CD4-positive, alpha-beta T cell treated with Interleukin-17A for 4 hours (primary cell): ENCODE results near the gene GTF2A2.
"Not testable (repeated sequence)": the region's sequence is repeated elsewhere in the genome, so short reads cannot be mapped to it uniquely, and the experiment has no call there.

ENCODE experiments used
- DNase-seq: peaks from one replicate; pipeline ENCODE4 v3.0.0-alpha.2; 2020; ENCODE audit warnings: mixed read lengths

Gene GTF2A2

DNA sequence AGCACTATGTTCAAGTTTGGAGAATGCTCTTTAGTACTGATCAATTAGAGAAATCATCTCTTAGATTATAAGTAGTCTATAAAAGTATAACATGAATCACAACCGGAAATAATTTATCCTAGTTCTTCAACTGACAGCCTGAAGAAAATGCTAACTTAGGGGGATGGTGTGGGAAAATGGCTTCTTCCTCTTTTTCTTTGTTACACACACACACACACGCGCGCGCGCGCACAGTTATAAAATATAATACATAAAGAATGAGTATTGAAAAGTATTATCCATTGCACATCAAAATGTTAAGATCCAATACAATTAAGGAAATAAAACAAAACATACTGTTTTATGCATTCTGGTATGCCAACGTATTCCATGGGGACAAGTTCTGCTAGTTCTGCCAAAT, 11.2 kb upstream of the GTF2A2 start:
- no peak for DNase-seq

DNA sequence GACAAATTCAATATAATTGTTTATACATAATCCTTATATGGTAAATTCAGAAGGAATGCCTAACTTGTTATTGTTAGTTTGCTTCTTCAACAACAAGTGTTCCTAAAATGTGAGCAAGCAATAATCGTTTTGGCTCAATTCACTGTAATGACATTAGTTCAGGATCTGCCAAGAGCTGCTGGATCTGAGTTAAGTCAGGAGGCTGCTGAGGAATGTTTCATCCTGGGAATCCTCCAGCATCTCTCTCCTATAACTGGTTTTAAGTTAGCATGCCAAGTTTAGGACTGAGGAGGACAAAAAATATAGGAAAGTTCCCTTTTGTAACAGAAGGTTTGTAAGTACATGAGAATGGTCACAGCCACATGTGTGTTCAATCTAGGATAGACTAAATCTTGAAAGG, 4.9 kb upstream of the GTF2A2 start:
- no peak for DNase-seq

DNA sequence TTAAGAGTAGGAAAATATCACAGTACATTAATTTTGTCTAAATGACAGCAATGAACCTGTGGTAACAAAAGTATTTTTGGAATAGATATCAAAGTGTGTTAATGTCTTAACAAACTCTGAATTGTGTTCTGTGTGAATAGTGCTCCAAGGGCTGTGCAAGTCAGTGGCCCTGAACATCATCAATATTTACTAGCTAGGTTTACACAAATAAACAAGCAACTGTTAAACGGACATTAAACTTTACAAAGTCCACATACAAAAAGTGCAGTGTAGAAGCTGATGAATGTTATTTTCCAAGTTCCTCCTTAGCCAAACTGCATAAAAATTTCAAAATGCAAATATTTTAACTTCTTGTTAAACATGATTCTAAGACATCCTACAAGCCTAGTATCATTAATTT, 2.1 kb upstream of the GTF2A2 start:
- no peak for DNase-seq

DNA sequence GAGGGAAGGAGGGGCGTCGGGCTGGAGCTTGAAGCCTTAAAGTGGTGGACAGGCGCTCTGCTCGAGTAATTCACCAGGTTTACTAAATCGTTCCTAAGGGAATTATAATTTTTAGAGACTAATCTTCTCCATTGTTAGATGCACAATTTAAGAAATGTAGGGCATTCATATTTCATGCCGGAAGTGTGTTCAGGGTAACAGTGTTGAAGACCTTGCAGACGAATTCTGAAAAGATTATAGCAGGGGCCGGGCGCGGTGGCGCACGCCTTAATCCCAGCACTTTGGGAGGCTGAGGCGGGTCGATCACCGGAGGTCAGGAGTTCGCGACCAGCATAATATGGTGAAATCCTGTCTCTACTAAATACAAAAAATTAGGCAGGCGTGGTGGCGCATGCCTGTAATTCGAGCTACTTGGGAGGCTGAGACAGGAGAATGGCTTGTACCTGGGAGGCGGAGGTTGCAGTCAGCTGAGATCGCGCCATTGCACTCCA, 365 bp upstream of the GTF2A2 start:
- DNase-seq, result no peak

DNA sequence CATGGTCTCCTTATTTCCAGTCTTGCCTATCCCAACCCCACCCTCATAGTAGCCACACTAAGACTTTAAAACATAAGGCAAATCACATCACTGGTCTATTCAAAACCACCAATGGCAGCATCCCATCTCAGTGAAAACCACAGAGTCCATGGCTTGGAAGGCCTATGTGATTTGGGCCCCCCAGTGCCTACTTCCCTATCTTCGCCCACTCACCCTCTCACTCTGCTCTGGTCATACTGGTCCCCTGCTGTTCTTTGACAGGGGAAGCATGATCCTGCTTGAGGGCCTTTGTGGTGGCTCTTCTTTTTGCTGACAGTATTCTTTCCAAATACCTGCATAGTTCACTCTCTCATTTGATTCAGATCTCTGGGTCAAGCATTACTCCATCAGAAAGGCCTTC, 3.3 kb downstream of the GTF2A2 start:
- no peak for DNase-seq

DNA sequence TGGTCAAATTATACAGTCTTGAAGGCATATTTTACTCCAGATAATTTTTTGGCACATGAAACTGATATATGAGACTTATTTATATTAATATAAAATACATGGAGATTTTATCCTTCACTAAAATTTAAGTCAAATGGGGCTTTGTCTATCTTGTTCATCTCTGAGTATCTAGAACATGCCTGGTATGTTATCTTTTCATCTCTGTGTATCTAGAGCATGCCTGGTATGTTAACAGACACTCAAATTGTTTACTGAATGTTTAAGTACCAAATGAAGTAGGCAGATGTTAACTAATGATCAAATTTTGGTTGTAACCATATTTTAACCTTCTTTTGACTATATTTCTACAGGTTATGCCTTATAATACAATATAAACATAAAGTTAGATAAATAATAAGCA, 7.7 kb downstream of the GTF2A2 start:
- DNase-seq, result no peak

DNA sequence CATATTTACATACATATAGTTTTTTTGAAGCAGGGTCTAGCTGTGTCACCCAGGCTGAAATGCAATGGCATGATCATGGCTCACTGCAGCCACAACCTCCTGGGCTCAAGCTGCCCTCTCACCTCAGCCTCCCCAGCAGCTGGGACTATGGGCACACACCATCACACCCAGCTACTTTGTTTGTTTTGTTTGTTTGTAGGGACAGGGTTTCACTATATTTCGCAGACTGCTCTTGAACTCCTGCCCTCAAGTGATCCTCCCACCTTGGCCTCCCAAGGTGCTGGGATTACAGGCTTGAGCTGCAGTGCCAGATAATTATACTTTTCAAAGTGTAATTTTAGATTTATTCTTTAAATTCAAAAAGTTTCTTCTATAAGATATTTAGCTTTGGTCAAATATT, 10.2 kb downstream of the GTF2A2 start:
- DNase-seq, result no peak

DNA sequence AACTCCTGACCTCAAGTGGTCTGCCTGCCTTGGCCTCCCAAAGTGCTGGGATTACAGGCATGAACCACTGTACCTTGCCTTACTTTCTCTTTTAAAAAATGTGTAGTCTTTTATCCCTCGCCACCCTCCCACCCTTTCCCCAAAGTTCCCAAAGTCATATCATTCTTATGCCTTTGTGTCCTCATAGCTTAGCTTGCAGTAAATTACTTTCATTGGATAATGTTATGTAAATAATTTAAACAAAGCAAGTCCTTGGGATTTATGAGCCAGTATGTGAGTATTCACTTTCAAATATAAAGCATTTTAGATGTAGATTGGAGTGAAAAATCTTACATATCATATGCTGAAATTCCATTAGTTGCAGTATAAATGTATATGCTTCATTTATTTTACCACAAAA, 11.0 kb downstream of the GTF2A2 start:
- no peak for DNase-seq

DNA sequence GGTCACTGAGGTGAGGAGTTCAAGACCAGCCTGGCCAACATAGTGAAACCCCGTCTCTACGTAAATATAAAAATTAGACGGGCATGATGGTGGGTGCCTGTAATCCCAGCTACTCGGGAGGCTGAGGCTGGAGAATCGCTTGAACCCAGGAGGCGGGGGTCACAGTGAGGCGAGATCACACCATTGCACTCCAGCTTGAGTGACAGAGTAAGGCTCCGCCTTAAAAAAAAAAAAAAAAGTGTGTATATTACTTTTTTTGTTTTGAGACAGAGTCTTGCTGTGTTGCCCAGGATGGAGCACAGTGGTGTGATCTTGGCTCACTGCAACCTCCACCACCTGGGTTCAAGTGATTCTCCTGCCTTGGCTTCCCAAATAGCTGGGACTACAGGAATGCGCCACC, 11.5 kb downstream of the GTF2A2 start:
- not testable (repeated sequence) for DNase-seq

DNA sequence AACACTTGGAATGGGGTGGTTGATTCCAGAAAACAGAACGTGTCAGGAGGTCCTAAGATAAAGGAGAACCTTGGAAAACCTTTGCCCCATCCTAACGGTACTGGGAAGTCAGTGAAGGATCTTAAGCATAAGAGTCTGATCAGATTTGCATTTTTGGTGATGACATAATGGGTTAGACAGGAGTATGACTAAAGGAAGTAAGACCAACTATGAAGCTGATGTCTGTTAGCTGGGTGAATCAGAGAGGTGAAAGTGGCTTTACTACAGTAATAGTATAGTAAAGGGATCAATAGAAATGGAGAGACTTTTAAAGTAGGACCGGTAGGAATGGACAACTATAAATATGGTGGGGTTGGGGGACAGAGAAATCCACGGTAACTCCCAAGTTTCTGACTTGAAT, 12.6 kb downstream of the GTF2A2 start:
- no peak for DNase-seq

DNA sequence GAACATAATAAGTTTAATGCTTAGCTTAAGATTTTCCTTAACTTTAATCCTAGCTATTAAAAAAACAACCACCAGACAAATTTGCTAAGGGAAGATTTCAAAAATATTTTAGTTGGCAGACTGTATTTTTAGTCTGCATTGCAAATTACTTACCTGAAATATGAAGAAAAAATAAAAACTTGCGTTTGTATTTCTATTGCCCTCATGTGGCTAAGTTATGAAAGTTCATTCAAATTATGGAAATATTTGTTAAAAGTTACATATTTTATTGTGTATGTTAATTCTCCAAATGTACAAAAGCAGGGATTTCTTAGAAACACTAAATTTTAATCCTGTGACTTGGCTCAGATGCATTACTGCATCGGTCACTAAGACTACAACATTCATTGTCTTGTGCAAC, 15.0 kb downstream of the GTF2A2 start:
- DNase-seq, result no peak

DNA sequence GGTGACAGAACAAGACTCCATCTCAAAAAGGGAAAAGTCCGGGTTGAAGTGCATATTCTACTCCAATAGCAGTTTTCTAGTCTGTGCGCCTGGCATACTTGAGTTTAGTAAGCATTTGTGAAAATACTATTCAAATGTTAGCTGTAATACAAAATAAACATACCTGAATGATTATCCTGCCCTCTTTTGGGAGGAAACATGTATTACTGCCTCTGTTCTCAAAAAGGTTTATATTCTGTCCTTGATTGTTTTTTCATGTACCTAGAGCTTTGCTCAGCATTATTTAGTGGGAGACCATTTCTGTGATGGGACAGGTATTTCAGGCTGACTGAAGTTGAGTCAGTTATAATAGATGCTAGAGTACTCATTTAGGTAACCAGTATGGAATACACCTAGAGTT, 19.8 kb downstream of the GTF2A2 start:
- not testable (repeated sequence) for DNase-seq

DNA sequence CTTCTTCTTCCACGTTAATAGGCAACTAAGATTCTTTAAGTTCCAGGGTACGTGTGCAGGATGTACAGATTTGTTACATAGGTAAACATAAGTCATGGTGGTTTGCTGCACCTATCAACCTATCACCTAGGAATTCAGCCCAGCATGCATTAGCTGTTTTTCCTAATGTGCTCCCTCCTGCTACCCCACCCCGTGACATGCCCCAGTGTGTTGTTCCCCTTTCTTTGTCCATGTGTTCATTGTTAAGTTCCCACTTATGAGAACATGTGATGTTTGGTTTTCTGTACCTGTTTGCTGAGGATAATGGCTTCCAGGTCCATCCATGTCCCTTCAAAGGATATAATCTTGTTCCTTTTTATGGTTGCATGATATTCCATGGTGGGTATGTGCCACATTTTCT, 21.1 kb downstream of the GTF2A2 start:
- DNase-seq, result no peak

DNA sequence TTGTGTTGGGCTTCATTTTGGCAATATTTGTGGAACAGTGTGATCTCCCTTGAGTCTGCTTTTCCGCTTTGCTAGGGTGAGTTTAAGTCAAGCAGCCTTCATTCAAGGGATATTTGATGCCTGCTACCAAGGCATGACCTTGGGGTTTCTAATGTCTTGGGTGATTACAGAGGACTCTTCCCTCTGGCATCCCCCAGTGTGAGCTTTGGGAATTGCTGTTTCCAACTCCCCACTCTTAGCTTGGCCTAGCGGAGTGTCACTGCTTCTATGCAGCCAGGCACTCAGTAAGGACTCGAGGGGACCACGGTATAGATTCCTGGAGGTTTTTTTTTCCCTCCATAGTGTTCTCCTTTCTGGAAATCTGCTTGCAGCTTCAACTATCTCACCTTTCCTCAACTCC, 24.6 kb downstream of the GTF2A2 start:
- no peak for DNase-seq

DNA sequence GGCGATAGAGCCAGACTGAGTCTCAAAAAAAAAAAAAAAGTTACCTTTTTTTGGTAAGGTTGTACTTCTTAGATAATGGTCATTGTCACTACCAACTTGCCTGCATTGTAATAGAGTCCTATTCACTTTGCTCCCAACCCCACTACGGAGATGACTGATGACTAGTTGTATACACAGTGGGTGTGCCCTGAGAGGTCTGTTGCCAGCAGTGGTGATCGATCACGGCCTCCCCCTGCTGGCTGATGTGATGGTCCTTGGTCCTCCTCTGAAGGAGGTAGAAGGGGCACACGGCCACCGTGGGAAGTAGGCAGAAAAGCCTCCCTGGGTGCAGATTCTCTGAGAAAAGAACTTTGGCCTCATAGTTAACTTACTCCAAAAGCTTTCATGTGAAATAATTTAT, 35.0 kb downstream of the GTF2A2 start:
- peak; percentile 25 for DNase-seq

DNA sequence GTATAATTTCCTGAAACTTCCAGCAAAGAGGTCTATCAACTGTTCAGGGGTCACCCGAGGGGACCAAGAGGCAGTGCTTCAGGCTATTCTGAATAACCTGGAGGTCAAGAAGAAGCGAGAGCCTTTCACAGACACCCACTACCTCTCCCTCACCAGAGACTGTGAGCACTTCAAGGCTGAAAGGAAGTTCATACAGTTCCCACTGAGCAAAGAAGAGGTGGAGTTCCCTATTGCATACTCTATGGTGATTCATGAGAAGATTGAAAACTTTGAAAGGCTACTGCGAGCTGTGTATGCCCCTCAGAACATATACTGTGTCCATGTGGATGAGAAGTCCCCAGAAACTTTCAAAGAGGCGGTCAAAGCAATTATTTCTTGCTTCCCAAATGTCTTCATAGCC, 38.9 kb downstream of the GTF2A2 start:
- no peak for DNase-seq

DNA sequence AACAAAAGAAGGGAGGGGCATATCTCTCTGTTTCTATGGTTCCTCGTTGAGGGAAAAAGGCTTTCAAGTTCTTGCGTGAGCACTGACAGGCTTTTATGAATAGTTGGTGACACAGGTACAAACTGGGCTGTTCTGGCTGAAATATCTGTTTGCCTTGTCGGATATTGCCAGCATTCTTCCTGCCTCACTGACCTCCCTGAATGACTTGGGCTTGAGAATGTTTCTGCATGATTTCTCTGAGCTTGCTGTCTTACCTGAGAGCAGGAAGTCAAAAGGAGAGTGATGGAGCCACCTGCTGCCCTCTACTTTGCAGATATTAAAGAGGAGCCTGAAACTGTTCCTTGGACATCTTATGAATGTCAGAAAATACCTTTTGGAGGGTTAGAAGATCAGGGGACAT, 40.9 kb downstream of the GTF2A2 start:
- DNase-seq, result no peak

DNA sequence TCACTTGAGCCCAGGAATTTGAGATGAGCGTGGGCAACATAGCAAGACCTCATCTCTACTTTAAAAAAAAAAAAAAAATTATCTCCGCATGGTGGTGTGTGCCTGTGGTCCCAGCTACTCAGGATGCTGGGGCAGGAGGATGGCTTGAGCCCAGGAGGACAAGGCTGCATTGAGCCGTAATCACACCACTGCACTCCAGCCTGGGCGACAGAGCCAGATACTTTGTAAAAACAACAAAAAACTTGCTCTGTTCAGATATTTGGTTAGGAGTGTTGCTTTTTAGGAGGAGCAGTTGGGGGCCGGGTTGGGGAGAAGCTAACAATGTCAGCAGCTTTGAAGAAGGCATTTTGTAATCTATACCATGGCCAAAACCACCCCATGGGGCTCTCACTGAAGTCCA, 41.7 kb downstream of the GTF2A2 start:
- no peak for DNase-seq

DNA sequence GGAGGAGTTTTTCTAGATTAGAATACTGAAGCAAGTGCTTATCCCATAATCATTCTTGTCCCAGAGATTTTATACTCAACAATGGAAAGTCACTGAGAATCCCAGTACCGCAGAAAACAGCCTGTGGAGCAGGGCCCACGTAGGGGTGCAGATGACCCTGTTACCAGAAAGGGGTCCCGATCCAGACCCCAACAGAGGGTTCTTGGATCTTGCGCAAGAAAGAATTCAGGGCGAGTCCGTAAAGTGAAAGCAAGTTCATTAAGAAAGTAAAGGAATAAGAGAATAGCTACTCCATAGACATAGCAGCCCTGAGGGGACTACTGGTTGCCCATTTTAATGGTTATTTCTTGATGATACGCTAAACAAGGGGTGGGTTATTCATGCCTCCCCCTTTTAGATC, 43.2 kb downstream of the GTF2A2 start:
- DNase-seq, result no peak

DNA sequence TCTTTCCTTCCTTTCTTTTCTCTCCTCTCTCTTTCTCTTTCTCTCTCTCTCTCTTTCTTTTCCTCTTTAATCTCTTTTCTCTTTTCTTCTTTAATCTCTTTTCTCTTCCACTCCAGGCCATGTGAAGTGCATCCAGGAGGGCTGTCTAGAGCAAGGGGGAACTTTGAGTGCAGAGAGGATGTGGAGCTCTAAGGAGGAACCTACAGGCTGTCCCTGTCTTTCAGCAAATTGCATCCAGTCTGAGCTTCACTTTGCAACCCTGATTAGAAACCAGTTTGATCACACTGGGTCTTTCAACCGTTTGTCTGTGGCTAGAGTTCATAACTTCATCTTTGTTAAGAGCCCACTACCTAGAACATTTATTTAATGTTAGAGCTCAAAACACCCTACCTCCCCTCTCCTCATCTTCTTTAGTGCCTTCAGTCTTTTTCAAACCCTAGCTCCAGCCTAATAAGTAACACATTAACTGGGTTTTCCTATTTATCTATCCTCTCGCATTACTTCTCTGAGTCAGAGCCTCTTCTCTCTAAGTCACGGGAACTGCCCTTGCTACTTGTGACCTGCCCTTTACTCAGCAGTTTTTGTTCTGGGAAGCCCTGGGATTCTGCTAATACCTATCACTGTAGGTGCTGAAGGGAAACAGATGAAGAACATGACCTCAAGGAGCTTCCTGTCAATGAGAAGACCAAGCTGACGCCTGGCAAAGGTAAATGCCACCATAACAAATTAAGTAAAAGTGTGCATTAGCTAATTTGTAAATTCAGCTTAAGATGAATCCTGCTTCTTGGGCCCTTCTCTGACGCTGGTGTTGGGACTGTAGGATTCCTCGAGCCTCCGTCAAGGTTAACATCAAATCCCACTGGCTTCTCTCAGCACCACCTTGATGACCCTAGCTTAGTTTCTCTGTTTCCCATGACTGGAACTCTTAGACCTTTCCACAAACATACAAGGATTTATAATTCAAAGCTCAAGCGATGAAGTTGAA, 45.7 kb downstream of the GTF2A2 start, which contains the start of gene GCNT3:
Gene GCNT3, plus strand, starts transcription at position 508 of the 985 bp plus-strand sequence. CDS start 6,456 bp downstream, outside the sequence.
- DNase-seq, result no peak

DNA sequence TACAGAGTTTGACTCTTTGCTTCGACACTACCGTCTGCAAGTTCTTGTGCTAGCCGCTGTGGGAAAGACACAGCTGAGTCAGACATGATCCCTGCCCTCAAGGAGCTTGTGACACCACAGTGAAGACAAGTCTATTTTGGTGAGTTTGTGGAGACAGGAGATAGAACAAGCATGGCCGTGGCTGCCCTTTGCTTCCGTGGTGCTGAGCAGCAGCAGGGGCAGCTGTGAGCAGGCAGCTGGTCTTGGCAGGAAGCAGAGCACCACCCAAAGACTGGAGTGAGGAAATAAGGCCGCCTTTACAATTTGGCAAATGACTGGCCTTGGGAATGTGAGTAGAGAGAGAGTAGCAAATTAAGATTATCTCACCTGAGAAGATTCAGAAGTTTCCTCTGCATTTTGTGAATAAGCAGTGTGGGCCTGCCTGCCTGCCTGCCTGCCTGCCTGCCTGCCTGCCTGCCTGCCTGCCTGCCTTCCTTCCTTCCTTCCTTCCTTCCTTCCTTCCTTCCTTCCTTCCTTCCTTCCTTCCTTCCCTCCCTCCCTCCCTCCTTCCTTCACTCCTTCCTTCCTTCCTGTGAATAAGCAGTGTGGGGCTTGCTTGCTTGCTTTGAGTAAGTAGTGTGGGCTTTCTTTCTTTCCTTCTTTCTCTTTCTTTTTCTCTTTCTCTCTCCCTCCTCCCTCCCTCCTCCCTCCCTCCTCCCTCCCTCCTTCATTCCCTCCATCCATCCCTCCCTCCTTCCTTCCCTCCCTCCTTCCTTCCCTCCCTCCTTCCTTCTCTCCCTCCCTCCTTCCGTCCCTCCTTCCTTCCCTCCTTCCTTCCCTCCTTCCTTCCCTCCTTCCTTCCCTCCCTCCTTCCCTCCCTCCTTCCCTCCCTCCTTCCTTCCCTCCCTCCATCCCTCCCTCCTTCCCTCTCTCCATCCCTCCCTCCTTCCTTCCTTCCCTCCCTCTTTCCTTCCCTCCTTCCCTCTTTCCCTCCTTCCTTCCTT, 47.3 kb downstream of the GTF2A2 start:
- no peak for DNase-seq

DNA sequence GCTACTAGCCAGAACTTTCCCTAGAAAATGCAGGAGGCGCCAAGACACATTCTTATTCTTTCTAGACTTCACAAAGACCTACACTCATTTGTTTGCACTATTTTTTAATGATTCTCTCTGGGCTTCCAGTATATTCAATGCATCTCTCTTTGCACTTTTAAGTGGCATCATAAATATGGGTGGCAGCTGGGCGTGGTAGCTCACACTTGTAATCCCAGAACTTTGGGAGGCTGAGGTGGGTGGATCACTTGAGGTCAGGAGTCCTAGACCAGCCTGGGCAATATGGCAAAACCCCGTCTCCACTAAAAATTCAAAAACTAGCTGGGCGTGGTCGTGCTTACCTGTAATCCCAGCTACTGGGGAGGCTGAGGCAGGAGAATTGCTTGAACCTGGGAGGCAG, 51.3 kb downstream of the GTF2A2 start:
- no peak for DNase-seq

DNA sequence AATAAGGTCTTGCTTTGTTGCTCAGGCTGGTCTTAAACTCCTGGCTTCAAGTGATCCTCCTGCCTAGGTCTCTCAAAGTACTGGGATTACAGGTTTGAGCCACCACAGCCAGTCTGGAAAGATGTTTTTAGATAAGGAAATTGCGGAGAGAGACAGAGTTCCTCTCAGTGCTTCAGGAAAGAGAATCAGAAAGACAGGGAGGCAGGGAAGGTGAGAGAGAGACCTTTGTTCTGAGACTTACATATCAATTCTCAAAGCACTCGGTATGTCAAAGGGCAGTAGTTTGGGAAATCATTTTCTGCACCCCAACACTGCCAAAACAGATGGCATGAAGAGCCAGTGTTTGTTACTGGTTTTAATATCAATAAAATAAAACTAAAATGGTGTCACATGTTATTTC, 58.9 kb downstream of the GTF2A2 start:
- no peak for DNase-seq
